Gastroesophageal sphincter (tissue), 4 donors: ENCODE measurements around the gene GALNT2. TPM values are rescaled to one million over a fixed set of nuclear protein-coding genes. Genes with fewer than 3 reads are reported as not detected.

Source experiments
- ATAC-seq: fragments of 150-250 bp; one replicate; pipeline ENCODE4 v1.9.1; 2016; ENCODE audit warnings: mild to moderate bottlenecking, moderate library complexity
- H3K27ac ChIP-seq, 4 donors: fragments of 200-600 bp; sonication (generic) in 3 of 4; 1 replicate in 3 of 4; 2 replicates in 1 of 4; pipeline ENCODE4 v1.5.1; 2016 to 2019
- H3K27me3 ChIP-seq: fragments of 200-600 bp; sonication (generic); one replicate; pipeline ENCODE4 v1.5.1; 2019
- H3K36me3 ChIP-seq, 2 donors: fragments of 200-600 bp; sonication (generic); one replicate each; pipeline ENCODE4 v1.5.1; 2019; ENCODE audit warnings: control low read depth in 1 of 2
- H3K4me1 ChIP-seq, 3 donors: fragments of 200-600 bp; sonication (generic); 1 replicate in 2 of 3; 2 replicates in 1 of 3; pipeline ENCODE4 v1.5.1; 2016 to 2019; ENCODE audit warnings: control low read depth in 2 of 3
- H3K4me3 ChIP-seq, 2 donors: fragments of 200-600 bp; sonication (generic); one replicate each; pipeline ENCODE4 v1.5.1; 2019; ENCODE audit warnings: mild to moderate bottlenecking in 1 of 2, moderate library complexity in 1 of 2
- H3K9me3 ChIP-seq, 3 donors: fragments of 200-600 bp; sonication (generic); one replicate each; pipeline ENCODE4 v1.5.1; 2017 to 2019; ENCODE audit warnings: control low read depth in 2 of 3
- EP300 ChIP-seq: sonication (generic); formaldehyde crosslinking; IDR thresholded peaks from one replicate; pipeline ENCODE4 v1.6.1; 2017; ENCODE audit warnings: antibody characterized with exemption, mild to moderate bottlenecking
- POLR2A ChIP-seq, 2 donors: fragments of 450-650 bp; IDR thresholded peaks; one replicate each; pipeline ENCODE4 v1.6.1; 2017; ENCODE audit warnings: antibody characterized with exemption in 2 of 2, mild to moderate bottlenecking in 2 of 2, moderate library complexity in 1 of 2
- POLR2AphosphoS5 ChIP-seq: sonication (generic); formaldehyde crosslinking; IDR thresholded peaks from one replicate; pipeline ENCODE4 v1.6.1; 2017; ENCODE audit warnings: antibody characterized with exemption
- WGBS, 2 donors: methylation state at CpG; one replicate each; pipeline ENCODE4 v1.1.5; 2018; ENCODE audit warnings: low coverage in 1 of 2; 5-methylcytosine and 5-hydroxymethylcytosine counted together
- total RNA-seq, 4 donors: library from RNA; depleted of rRNA; stranded (reverse); fragments of >200 nt; gene quantifications; one replicate each; pipeline ENCODE4 v1.1.0, GENCODE V29; 2016
- TF ChIP-seq, protein P1 (sequence below), 4 experiments: fragments of 200-600 bp in 2 of 4; fragments of 450-650 bp in 2 of 4; sonication (generic) in 1 of 4; IDR thresholded peaks; one replicate each; pipeline ENCODE4 v1.5.1; 2017 to 2019; ENCODE audit warnings: antibody characterized with exemption in 4 of 4, mild to moderate bottlenecking in 2 of 4, moderate library complexity in 2 of 4

Gene GALNT2
- total RNA-seq, 4 donors from 2014 or later, result 95.3 to 160 (median 134) TPM

- 80 to 85% methylated on average over 6 to 7 of the region's 7 CpGs for WGBS, 2 donors
- no peaks in the 10 kb centered on the region for H3K36me3 ChIP-seq
- no peaks in the 10 kb centered on the region for H3K27me3 ChIP-seq
- no peak overlapping the region for H3K4me3 ChIP-seq
- H3K9me3 ChIP-seq, result no peaks in the 10 kb centered on the region
- no peaks in the 10 kb centered on the region for H3K4me1 ChIP-seq
- no peak overlapping the region for H3K27ac ChIP-seq
- ATAC-seq, result no peak
- TF ChIP-seq EP300 (no peak), POLR2A (IDR thresholded peaks at IDR 0.05) (no peak), POLR2AphosphoS5 (no peak)
- TF ChIP-seq, protein P1, sequence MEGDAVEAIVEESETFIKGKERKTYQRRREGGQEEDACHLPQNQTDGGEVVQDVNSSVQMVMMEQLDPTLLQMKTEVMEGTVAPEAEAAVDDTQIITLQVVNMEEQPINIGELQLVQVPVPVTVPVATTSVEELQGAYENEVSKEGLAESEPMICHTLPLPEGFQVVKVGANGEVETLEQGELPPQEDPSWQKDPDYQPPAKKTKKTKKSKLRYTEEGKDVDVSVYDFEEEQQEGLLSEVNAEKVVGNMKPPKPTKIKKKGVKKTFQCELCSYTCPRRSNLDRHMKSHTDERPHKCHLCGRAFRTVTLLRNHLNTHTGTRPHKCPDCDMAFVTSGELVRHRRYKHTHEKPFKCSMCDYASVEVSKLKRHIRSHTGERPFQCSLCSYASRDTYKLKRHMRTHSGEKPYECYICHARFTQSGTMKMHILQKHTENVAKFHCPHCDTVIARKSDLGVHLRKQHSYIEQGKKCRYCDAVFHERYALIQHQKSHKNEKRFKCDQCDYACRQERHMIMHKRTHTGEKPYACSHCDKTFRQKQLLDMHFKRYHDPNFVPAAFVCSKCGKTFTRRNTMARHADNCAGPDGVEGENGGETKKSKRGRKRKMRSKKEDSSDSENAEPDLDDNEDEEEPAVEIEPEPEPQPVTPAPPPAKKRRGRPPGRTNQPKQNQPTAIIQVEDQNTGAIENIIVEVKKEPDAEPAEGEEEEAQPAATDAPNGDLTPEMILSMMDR (IDR thresholded peaks at IDR 0.05), result no peak
These were observed 22.3 kb upstream of the GALNT2 start for GRCh38 chr1:230044729-230045128.

- ATAC-seq, result no peak
- Histone ChIP-seq H3K27me3 (no peaks in the 10 kb centered on the region), H3K9me3 (no peaks in the 10 kb centered on the region), H3K27ac (no peak overlapping the region), H3K4me3 (no peak overlapping the region), H3K4me1 (no peaks in the 10 kb centered on the region), H3K36me3 (no peaks in the 10 kb centered on the region)
- 63 to 90% methylated on average over 4 to 10 of the region's 10 CpGs for WGBS, 2 donors
- TF ChIP-seq POLR2A (IDR thresholded peaks at IDR 0.05) (no peak), POLR2AphosphoS5 (no peak), EP300 (no peak)
- TF ChIP-seq, protein P1 (IDR thresholded peaks at IDR 0.05), result no peak
These were observed 19.7 kb upstream of the GALNT2 start for GRCh38 chr1:230047114-230047865.

DNA sequence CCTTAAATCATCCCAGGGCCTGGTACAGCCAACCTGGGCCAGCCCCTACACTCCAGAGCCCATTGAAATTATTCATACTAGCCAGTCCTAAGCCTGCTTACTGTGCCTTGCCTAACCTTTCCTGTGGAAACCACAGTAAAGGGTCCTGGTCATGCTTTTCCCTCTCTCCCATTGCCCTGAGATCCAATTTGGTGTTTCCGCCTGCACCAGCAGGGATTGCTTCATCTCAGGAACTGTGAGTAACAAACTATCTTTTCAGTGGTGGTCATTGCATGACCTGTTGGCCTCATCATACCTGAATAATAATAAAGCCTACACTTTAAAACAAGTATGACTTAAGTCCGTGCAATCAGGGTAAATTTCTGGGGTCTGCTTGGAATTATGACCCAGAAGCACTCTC is 18.7 kb upstream of the GALNT2 start:
- ATAC-seq, result no peak
- no peak for TF ChIP-seq EP300
- TF ChIP-seq, protein P1 (IDR thresholded peaks at IDR 0.05), result no peak
- Histone ChIP-seq H3K27me3 (no peaks in the 10 kb centered on the region), H3K9me3 (no peaks in the 10 kb centered on the region), H3K27ac (no peak overlapping the region), H3K4me1 (no peaks in the 10 kb centered on the region), H3K4me3 (no peak overlapping the region), H3K36me3 (no peaks in the 10 kb centered on the region)
- 100% methylated on average over 2 of the region's 2 CpGs for WGBS, 2 donors

- ATAC-seq, result no peak
- no peaks in the 10 kb centered on the region for H3K4me1 ChIP-seq
- no peak for TF ChIP-seq POLR2AphosphoS5
- TF ChIP-seq POLR2A (IDR thresholded peaks at IDR 0.05), result no peak
- TF ChIP-seq EP300, result no peak
- TF ChIP-seq, protein P1 (IDR thresholded peaks at IDR 0.05), result no peak
- H3K27me3 ChIP-seq, result no peaks in the 10 kb centered on the region
- H3K4me3 ChIP-seq, result no peak overlapping the region
- 80% methylated on average over 1 of the region's 1 CpG; no CpG with 5 or more reads in 1 of the 2 donors for WGBS, 2 donors
- H3K36me3 ChIP-seq, result no peaks in the 10 kb centered on the region
- H3K9me3 ChIP-seq, result no peaks in the 10 kb centered on the region
- no peak overlapping the region for H3K27ac ChIP-seq
These were observed 18.1 kb upstream of the GALNT2 start for GRCh38 chr1:230048922-230049321.

GRCh38 chr1:230049731-230050130 is 17.3 kb upstream of the GALNT2 start:
- Histone ChIP-seq H3K27me3 (no peaks in the 10 kb centered on the region), H3K36me3 (no peaks in the 10 kb centered on the region), H3K4me1 (no peaks in the 10 kb centered on the region), H3K27ac (no peak overlapping the region), H3K4me3 (no peak overlapping the region), H3K9me3 (no peaks in the 10 kb centered on the region)
- 75 to 80% methylated on average over 2 of the region's 2 CpGs for WGBS, 2 donors
- TF ChIP-seq EP300 (no peak), POLR2AphosphoS5 (no peak), POLR2A (IDR thresholded peaks at IDR 0.05) (no peak)
- TF ChIP-seq, protein P1 (IDR thresholded peaks at IDR 0.05), result no peak
- no peak for ATAC-seq
